Measurements from ENCODE around the gene LNPK.
"Not testable (repeated sequence)": the region's sequence is repeated elsewhere in the genome, so short reads cannot be mapped to it uniquely, and the experiment has no call there.

The LNPK gene

GRCh38 chr2:175973373-175973772 lies 28.7 kb downstream of the LNPK start:
- DNase-seq (ENCODE audit: low read depth): no peak

DNA sequence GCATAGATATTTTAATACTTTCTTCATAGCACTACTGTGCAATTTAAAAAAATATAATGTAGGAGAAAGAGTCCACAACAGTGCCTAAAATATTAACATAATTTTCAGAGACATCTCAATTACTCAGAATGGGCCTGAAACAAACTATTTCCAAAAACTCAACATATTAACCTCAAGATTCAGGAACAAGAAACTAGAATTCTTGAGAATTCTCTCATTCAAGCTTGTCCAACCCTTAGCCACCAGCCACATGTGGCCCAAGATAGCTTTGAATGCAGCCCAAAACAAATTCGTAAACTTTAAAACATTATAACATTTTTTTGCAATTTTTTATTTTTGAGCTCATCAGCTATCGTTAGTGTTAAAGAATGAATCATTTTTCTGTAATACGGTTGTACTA lies 35.2 kb downstream of the LNPK start:
- DNase-seq (ENCODE audit: low read depth): no peak

GRCh38 chr2:175965773-175966172 lies 36.3 kb downstream of the LNPK start:
- DNase-seq (ENCODE audit: low read depth): no peak

- DNase-seq (ENCODE audit: low read depth): no peak
Observed at GRCh38 chr2:175964195-175964594, 37.9 kb downstream of the LNPK start.

DNA sequence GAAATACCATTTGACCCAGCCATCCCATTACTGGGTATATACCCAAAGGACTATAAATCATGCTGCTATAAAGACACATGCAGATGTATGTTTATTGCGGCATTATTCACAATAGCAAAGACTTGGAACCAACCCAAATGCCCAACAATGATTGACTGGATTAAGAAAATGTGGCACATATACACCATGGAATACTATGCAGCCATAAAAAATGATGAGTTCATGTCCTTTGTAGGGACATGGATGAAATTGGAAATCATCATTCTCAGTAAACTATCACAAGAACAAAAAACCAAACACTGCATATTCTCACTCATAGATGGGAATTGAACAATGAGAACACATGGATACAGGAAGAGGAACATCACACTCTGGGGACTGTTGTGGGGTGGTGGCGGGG lies 38.9 kb downstream of the LNPK start:
- DNase-seq (ENCODE audit: low read depth): not testable (repeated sequence)

DNA sequence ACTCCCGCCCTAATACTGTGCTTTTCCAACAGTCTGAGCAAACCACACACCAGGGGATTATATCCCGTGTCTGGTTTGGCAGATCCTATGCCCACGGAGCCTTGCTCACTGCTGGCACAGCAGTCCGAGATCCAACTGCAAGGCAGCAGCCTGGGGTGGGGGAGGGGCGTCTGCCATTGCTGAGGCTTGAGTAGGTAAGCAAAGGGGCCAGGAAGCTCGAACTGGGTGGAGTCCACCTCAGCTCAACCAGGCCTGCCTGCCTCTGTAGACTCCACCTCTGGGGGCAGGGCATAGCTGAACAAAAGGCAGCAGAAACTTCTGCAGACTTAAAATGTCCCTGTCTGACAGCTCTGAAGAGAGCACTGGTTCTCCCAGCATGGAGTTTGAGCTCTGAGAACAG lies 44.2 kb downstream of the LNPK start:
- DNase-seq (ENCODE audit: low read depth): no peak

- DNase-seq (ENCODE audit: low read depth): no peak
Observed at GRCh38 chr2:175955136-175955535, 46.9 kb downstream of the LNPK start.

DNA sequence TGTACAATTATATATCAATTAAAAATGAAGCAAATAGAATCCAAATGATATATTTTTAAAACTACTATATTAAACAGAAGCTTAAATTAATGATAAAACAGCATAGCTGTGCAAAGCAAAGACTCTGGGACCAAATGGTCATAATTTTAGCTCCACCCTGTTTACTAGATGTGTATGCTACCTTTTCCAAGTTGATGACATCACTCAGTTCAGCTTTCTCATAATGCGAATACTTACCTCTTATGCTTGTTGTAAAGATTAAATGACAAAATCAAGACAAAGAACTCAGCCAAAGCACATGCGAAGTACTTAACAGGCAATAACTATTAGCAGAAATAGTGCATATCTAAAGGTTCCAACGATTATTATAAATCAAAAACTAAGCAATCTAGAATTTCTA lies 51.6 kb downstream of the LNPK start:
- DNase-seq (ENCODE audit: low read depth): no peak

DNA sequence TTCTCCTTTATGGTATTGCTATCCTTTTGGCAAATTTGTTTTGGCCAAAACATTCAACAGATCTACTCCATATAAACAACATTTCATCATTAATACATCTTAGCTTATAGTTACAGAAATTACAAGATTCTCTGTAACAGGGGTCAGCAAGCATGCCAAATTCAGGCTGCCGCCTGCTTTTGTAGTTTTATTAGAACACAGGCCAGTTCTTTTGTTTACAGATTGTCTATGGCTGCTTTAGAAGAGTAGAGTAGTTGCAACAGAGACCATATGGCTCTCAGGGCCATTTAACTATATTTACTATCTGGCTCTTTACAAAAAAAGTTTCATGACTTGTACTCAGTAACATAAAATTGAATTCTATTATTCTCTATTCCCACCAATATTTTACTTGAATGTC lies 53.9 kb downstream of the LNPK start:
- no peak for DNase-seq (ENCODE audit: low read depth)

DNA sequence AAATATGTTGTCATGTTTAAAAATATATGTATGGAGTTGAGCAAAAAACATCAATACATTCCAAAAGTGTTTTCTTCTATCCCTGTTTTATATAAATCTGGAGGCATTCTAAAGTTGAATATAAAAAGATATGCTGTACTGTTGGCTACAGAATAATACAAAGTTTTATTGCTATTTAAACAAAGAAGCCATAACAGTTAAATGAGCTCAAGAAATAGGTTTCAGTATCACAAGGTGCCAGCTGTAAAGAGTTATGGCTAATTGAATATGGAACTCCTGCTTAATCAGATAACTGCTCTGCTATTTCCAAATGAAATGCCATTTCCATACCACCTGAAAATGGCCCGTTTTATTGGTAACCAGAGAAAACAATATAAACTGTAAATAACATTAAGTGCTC lies 55.0 kb downstream of the LNPK start:
- no peak for DNase-seq (ENCODE audit: low read depth)

DNA sequence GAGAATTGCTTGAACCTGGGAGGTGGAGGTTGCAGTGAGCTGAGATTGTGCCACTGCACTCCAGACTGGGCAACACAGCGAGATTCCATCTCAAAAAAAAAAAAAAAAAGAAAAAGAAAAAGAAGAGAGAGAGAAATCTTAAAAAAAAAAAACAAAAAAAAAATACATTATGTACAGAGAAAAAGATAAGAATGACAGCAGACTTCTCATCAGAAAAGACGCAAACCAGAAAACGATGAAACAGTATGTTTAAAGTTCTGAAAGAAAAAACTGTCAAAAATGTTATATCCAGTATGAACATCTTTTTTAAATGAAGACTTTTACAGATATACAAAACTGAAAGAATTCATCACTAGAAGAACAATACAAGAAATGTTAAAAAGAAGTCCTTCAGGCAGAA lies 60.4 kb downstream of the LNPK start:
- DNase-seq (ENCODE audit: low read depth): no peak

DNA sequence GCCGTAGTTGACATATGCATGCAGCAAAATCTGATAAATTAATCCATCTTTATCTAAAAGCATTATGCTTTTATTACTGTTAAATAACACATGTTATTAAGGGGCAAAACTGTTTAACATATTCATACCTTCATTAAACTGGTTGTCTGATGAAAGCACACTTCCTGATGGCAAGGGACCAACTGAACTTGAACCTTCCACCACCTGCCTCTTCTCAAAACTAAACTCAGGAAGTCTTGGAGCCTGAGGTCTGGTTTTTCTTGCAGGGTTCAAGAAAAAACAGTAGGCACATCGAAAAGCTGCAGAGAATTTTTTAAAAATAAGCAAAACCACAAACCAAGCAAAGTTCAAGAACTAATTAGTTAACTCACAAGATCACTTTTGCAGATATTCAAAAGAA lies 64.9 kb downstream of the LNPK start:
- DNase-seq (ENCODE audit: low read depth): no peak

DNA sequence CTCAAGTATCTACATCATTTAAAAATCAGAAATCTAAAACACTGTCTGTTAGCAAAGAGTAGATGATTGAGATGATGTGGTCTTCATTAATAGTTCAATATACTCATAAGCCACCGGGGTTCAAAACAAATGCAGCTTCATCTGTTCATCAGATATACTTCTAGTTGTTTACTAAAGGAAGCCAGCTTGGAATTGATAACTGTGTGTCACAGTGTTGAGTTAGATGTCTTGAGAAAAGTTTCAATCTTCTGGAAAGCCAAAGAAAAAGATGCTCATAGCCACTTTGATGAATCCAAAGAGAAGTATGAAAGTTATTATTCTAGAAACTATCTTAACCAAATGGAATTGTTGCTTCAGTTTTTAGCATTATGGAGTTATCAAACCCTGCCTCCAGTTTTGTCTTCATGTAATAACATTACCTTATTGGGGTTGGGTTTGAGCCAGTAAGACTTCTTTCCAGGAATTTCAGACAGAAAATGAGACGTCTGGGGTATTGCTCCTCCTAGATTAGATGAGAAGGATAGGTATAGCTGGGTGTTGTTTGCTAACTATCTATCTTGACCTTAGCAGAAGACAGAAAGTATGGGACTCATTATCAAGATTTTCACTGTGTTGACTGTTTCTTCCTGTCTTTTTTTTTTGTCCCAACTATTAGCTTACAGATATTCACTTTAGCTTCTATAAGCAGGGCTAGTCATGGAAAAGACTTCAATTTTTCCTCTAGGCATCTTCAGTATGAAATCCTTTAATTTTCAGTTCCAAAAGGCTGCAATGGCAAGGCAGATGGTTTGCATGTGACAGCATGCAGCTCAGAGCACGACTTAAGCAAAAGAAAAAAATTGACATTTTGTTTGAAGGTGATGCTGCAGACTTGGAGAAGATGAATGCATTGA lies 66.5 kb downstream of the LNPK start:
- DNase-seq (ENCODE audit: low read depth): no peak

GRCh38 chr2:175932675-175933074 lies 69.4 kb downstream of the LNPK start:
- no peak for DNase-seq (ENCODE audit: low read depth)

- no peak for DNase-seq (ENCODE audit: low read depth)
Observed at GRCh38 chr2:175931805-175932204, 70.3 kb downstream of the LNPK start.

- no peak for DNase-seq (ENCODE audit: low read depth)
Observed at GRCh38 chr2:175930504-175930903, 71.6 kb downstream of the LNPK start.

DNA sequence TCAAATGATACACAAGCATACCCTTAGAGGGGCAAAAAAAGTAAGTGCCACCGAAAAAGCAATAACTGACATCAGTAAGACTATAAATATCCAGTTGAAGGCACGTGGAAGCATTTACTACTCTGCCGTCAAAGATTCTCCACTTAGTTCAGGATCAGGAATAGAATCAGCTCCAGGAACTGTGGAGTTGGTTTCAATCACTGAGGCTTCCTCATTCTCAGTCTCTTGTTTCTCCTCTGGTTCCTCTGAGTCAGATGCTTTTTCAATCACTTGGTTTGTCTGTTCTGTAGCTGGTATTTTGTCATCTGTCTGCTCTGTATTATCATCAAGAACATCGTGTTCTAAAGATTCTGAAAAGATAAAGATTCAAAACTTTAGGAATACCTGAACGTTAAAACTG lies 72.2 kb downstream of the LNPK start:
- DNase-seq (ENCODE audit: low read depth): no peak

GRCh38 chr2:175926272-175926671 lies 75.8 kb downstream of the LNPK start:
- peak; percentile 34 for DNase-seq (ENCODE audit: low read depth)

- no peak for DNase-seq (ENCODE audit: low read depth)
Observed at GRCh38 chr2:175922160-175922559, 79.9 kb downstream of the LNPK start.

- no peak for DNase-seq (ENCODE audit: low read depth)
Observed at GRCh38 chr2:175918935-175919334, 83.1 kb downstream of the LNPK start.

- DNase-seq (ENCODE audit: low read depth): no peak
Observed at GRCh38 chr2:175914846-175915245, 87.2 kb downstream of the LNPK start.

DNA sequence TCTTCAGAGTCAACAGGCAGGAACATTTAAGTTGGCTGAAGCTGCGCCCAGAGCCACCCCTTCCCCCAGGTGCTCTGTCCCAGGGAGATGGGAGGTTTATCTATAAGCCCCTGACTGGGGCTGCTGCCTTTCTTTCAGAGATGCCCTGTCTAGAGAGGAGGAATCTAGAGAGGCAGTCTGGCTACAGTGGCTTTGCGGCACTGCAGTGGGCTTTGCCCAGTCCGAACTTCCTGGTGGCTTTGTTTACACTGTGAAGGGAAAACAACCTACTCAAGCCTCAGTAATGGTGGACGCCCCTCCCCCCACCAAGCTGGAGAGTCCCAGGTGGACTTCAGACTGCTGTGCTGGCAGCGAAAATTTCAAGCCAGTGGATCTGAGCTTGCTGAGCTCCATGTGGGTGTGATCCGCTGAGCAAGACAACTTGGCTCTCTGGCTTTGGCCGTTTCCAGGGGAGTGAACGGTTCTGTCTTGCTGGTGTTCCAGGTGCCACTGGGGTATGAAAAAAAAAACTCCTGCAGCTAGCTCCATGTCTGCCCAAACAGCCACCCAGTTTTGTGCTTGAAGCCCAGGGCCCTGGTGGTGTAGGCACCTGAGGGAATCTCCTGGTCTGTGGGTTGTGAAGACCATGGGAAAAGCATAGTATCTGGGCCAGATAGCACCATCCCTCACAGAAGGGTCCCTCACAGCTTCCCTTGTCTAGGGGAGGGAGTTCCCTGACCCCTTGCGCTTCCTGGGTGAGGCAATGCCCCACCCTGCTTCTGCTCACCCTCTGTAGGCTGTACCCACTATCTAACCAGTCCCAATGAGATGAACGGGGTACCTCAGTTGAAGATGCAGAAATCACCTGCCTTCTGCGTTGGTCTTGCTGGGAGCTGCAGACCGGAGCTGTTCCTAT lies 88.0 kb downstream of the LNPK start:
- not testable (repeated sequence) for DNase-seq (ENCODE audit: low read depth)

- not testable (repeated sequence) for DNase-seq (ENCODE audit: low read depth)
Observed at GRCh38 chr2:175913267-175913666, 88.8 kb downstream of the LNPK start.
